Measurements from ENCODE around the gene CEP85. TPM values are rescaled to one million over a fixed set of nuclear protein-coding genes. Genes with fewer than 3 reads are reported as not detected.

Gene CEP85
- total and polyA plus RNA-seq, 5 experiments from 2014 or later, result 3.9 to 21.9 (median 9.8) TPM

GRCh38 chr1:26327956-26328362, 94.0 kb downstream of the CEP85 start:
- Mint-ChIP-seq H3K27me3 (no peaks in the 10 kb centered on the region), H3K4me1 (peaks cover 3 to 17% (median 16%) of the 10 kb centered on the region in 4 donors), H3K4me3 (no peak overlapping the region), H3K9me3 (no peaks in the 10 kb centered on the region), H3K27ac (no peak overlapping the region), H3K36me3 (peaks cover 0 to 14% (median 0%) of the 10 kb centered on the region in 3 donors)
- DNase-seq, result no peak
- no peak for ATAC-seq
- POLR2A ChIA-PET, result interaction anchor here (0.8 to 28.3 kb wide), 9 partner anchors 10 to 189 kb away, joined by 3 to 2161 read pairs (median 4); partner anchors contain the start of genes CD52 and SH3BGRL3

Other genes with a start within 250 kb of the CEP85 start
- gene PAFAH2, start 236.1 kb upstream of the CEP85 start, total RNA-seq, result 10 to 100 TPM; 24.6 to 25.4 TPM
- gene PAFAH2, start 236.1 kb upstream of the CEP85 start, polyA plus RNA-seq, result 10 to 100 TPM; 16.4 to 25.5 (median 17.3) TPM
- gene EXTL1, start 212.4 kb upstream of the CEP85 start, total RNA-seq, result under 1 TPM; 0.19 to 0.26 TPM
- not detected for gene EXTL1, start 212.4 kb upstream of the CEP85 start, polyA plus RNA-seq
- not detected for gene SLC30A2, start 188.1 kb upstream of the CEP85 start, total RNA-seq
- under 1 TPM in 1 of 3 donors, not detected in 2; 0.16 TPM for gene SLC30A2, start 188.1 kb upstream of the CEP85 start, polyA plus RNA-seq
- not detected for gene TRIM63, start 166.6 kb upstream of the CEP85 start, total RNA-seq
- not detected for gene TRIM63, start 166.6 kb upstream of the CEP85 start, polyA plus RNA-seq
- gene PDIK1L, start 122.4 kb upstream of the CEP85 start, total RNA-seq, result 10 to 100 TPM; 23.1 to 23.5 TPM
- 1 to 10 TPM; 3.5 to 5.1 (median 3.7) TPM for gene PDIK1L, start 122.4 kb upstream of the CEP85 start, polyA plus RNA-seq
- not detected for gene FAM110D, start 75.1 kb upstream of the CEP85 start, total RNA-seq
- gene FAM110D, start 75.1 kb upstream of the CEP85 start, polyA plus RNA-seq, result not detected
- gene C1orf232, start 65.2 kb upstream of the CEP85 start, total RNA-seq, result not detected
- not detected for gene C1orf232, start 65.2 kb upstream of the CEP85 start, polyA plus RNA-seq
- 10 to 100 TPM; 10.4 to 13.1 TPM for gene ZNF593, start 64.3 kb upstream of the CEP85 start, total RNA-seq
- 10 to 100 TPM; 23.4 to 26.0 (median 24.7) TPM for gene ZNF593, start 64.3 kb upstream of the CEP85 start, polyA plus RNA-seq
- gene ZNF593OS, start 62.4 kb upstream of the CEP85 start, total RNA-seq, result not detected
- gene ZNF593OS, start 62.4 kb upstream of the CEP85 start, polyA plus RNA-seq, result 1 to 10 TPM in 1 of 3 donors, under 1 TPM in 2; 0.25 to 2.1 (median 0.51) TPM
- gene CNKSR1, start 56.7 kb upstream of the CEP85 start, total RNA-seq, result 1 to 10 TPM; 2.4 to 3.6 TPM
- gene CNKSR1, start 56.7 kb upstream of the CEP85 start, polyA plus RNA-seq, result under 1 TPM in 1 of 3 donors, not detected in 2; 0.68 TPM
- gene CATSPER4, start 43.6 kb upstream of the CEP85 start, total RNA-seq, result not detected
- not detected for gene CATSPER4, start 43.6 kb upstream of the CEP85 start, polyA plus RNA-seq
- 100 to 1,000 TPM; 250 to 255 TPM for gene SH3BGRL3, start 45.9 kb downstream of the CEP85 start, total RNA-seq
- 100 to 1,000 TPM; 805 to 925 (median 916) TPM for gene SH3BGRL3, start 45.9 kb downstream of the CEP85 start, polyA plus RNA-seq
- gene UBXN11, start 72.4 kb downstream of the CEP85 start, total RNA-seq, result 100 to 1,000 TPM; 121 to 129 TPM
- gene UBXN11, start 72.4 kb downstream of the CEP85 start, polyA plus RNA-seq, result 10 to 100 TPM in 2 of 3 donors, 1 to 10 TPM in 1; 9.1 to 14.7 (median 12.4) TPM
- 100 to 1,000 TPM; 772 to 847 TPM for gene CD52, start 83.8 kb downstream of the CEP85 start, total RNA-seq
- gene CD52, start 83.8 kb downstream of the CEP85 start, polyA plus RNA-seq, result 1,000 to 10,000 TPM; 6,330 to 6,863 (median 6,804) TPM
- gene CRYBG2, start 119.9 kb downstream of the CEP85 start, total RNA-seq, result under 1 TPM; 0.74 to 0.75 TPM
- under 1 TPM in 2 of 3 donors, not detected in 1; 0.07 to 0.55 TPM for gene CRYBG2, start 119.9 kb downstream of the CEP85 start, polyA plus RNA-seq
- gene ZNF683, start 138.6 kb downstream of the CEP85 start, total RNA-seq, result 1 to 10 TPM; 2.1 to 2.4 TPM
- 1 to 10 TPM in 2 of 3 donors, under 1 TPM in 1; 0.42 to 6.3 (median 3.1) TPM for gene ZNF683, start 138.6 kb downstream of the CEP85 start, polyA plus RNA-seq
- gene LIN28A, start 176.6 kb downstream of the CEP85 start, total RNA-seq, result not detected
- not detected for gene LIN28A, start 176.6 kb downstream of the CEP85 start, polyA plus RNA-seq
- 10 to 100 TPM; 35.5 to 36.5 TPM for gene DHDDS, start 198.1 kb downstream of the CEP85 start, total RNA-seq
- 10 to 100 TPM; 15.1 to 20.7 (median 18.6) TPM for gene DHDDS, start 198.1 kb downstream of the CEP85 start, polyA plus RNA-seq
- 100 to 1,000 TPM; 382 TPM for gene HMGN2, start 238.2 kb downstream of the CEP85 start, total RNA-seq
- gene HMGN2, start 238.2 kb downstream of the CEP85 start, polyA plus RNA-seq, result 100 to 1,000 TPM; 634 to 759 (median 709) TPM

All from naive thymus-derived CD8-positive, alpha-beta T cell (primary cell).